IMR-90 (cell line): ENCODE results near the gene SOBP. TPM values are rescaled to one million over a fixed set of nuclear protein-coding genes. Genes with fewer than 3 reads are reported as not detected.

ENCODE experiments used
- ATAC-seq: fragments of 200-7000 bp; cut with Tn5 transposase; 2 replicates; pipeline ENCODE4 v1.9.1; 2020; ENCODE audit warnings: low read depth, mild to moderate bottlenecking, moderate library complexity
- BruUV-seq: library from RNA; stranded (reverse); fragments of 400-500 nt; replicated peaks from 2 replicates; lab custom pipeline; 2021; lab: Mats Ljungman, UMichigan
- CTCF ChIA-PET: fragments of 300-600 bp; formaldehyde crosslinking; extraction: SDS; loops from one replicate; lab custom pipeline; 2021; ENCODE audit warnings: antibody characterized with exemption; lab: Yijun Ruan, JAX
- POLR2A ChIA-PET: fragments of 300-600 bp; sonication (Branson Sonifier 250); formaldehyde crosslinking; loops from one replicate; lab custom pipeline; 2022; ENCODE audit warnings: antibody characterized with exemption; ENCODE audit not compliant: unreplicated experiment; lab: Charles Lee
- DNase-seq: peaks from one replicate; pipeline ENCODE4 v3.0.0; 2013
- H2AFZ ChIP-seq: replicated peaks from 2 replicates; pipeline ENCODE3; 2013; ENCODE audit warnings: low read length, mild to moderate bottlenecking; ENCODE audit not compliant: poor library complexity
- H2AK5ac ChIP-seq: 2 replicates; pipeline ENCODE4 v1.6.1; 2013; ENCODE audit warnings: low read depth, low read length, inconsistent platforms
- H2AK9ac ChIP-seq: replicated peaks from 2 replicates; pipeline ENCODE3; 2013; ENCODE audit warnings: mild to moderate bottlenecking, low read depth, low read length, moderate library complexity; ENCODE audit not compliant: poor library complexity
- H2BK120ac ChIP-seq: 2 replicates; pipeline ENCODE4 v1.6.1; 2013; ENCODE audit warnings: low read depth, low read length, inconsistent platforms
- H2BK15ac ChIP-seq: 3 replicates; pipeline ENCODE4 v1.6.1; 2013; ENCODE audit warnings: low read depth, low read length, inconsistent platforms
- H2BK20ac ChIP-seq: 2 replicates; pipeline ENCODE4 v1.6.1; 2013; ENCODE audit warnings: low read depth, mild to moderate bottlenecking, inconsistent platforms, low read length, moderate library complexity
- H2BK5ac ChIP-seq: 2 replicates; pipeline ENCODE4 v1.6.1; 2013; ENCODE audit warnings: mild to moderate bottlenecking, low read depth, low read length, inconsistent platforms; ENCODE audit not compliant: poor library complexity, severe bottlenecking
- H3K14ac ChIP-seq: replicated peaks from 2 replicates; pipeline ENCODE4 v1.6.1; 2013; ENCODE audit warnings: low read depth, low read length, inconsistent platforms
- H3K18ac ChIP-seq: 2 replicates; pipeline ENCODE4 v1.6.1; 2013; ENCODE audit warnings: low read depth, low read length, control low read depth
- H3K23ac ChIP-seq: 2 replicates; pipeline ENCODE4 v1.6.1; 2013; ENCODE audit warnings: low read depth, low read length, inconsistent platforms
- H3K27ac ChIP-seq: 2 replicates; pipeline ENCODE4 v1.5.1; 2013; ENCODE audit warnings: mild to moderate bottlenecking, control low read depth, low read length; ENCODE audit not compliant: insufficient read depth
- H3K27me3 ChIP-seq: 2 replicates; pipeline ENCODE4 v1.6.1; 2013; ENCODE audit warnings: low read length; ENCODE audit not compliant: control insufficient read depth, insufficient read depth
- H3K36me3 ChIP-seq: 2 replicates; pipeline ENCODE4 v1.6.1; 2013; ENCODE audit warnings: low read length, mixed read lengths; ENCODE audit not compliant: control insufficient read depth, insufficient read depth
- H3K4ac ChIP-seq: 2 replicates; pipeline ENCODE4 v1.6.1; 2013; ENCODE audit warnings: low read depth, low read length, inconsistent platforms
- H3K4me1 ChIP-seq: 2 replicates; pipeline ENCODE4 v1.6.1; 2013; ENCODE audit warnings: low read length, mixed read lengths; ENCODE audit not compliant: control insufficient read depth, insufficient read depth
- H3K4me2 ChIP-seq: 2 replicates; pipeline ENCODE4 v1.6.1; 2013; ENCODE audit warnings: low read depth, mild to moderate bottlenecking, control low read depth, low read length, moderate library complexity
- H3K4me3 ChIP-seq: 2 replicates; pipeline ENCODE4 v1.5.1; 2013; ENCODE audit warnings: low read depth, mild to moderate bottlenecking, control low read depth, low read length, moderate library complexity; ENCODE audit not compliant: insufficient read depth
- H3K56ac ChIP-seq: 2 replicates; pipeline ENCODE4 v1.6.1; 2013; ENCODE audit warnings: low read length, inconsistent platforms; ENCODE audit not compliant: insufficient read depth; ENCODE audit errors: extremely low read depth
- H3K79me1 ChIP-seq, 2 experiments: 2 replicates each; pipeline ENCODE4 v1.6.1; 2013; ENCODE audit warnings: low read length in 2 of 2, inconsistent platforms in 1 of 2, low read depth in 1 of 2
- H3K9ac ChIP-seq: 2 replicates; pipeline ENCODE4 v1.6.1; 2013; ENCODE audit warnings: low read depth, low read length, control low read depth
- H3K9me1 ChIP-seq: 2 replicates; pipeline ENCODE4 v1.6.1; 2013; ENCODE audit warnings: low read length, inconsistent platforms; ENCODE audit not compliant: insufficient read depth
- H3K9me3 ChIP-seq: 2 replicates; pipeline ENCODE4 v1.6.1; 2013; ENCODE audit warnings: low read length; ENCODE audit not compliant: control insufficient read depth, insufficient read depth
- H4K20me1 ChIP-seq: 2 replicates; pipeline ENCODE4 v1.6.1; 2013; ENCODE audit warnings: low read length, inconsistent platforms; ENCODE audit not compliant: insufficient read depth
- H4K5ac ChIP-seq: 2 replicates; pipeline ENCODE4 v1.6.1; 2013; ENCODE audit warnings: mild to moderate bottlenecking, low read depth, low read length, control low read depth
- H4K8ac ChIP-seq, 2 experiments: 2 replicates each; pipeline ENCODE4 v1.6.1; 2013; ENCODE audit warnings: low read depth in 2 of 2, low read length in 2 of 2, control low read depth in 1 of 2, inconsistent platforms in 1 of 2
- H4K91ac ChIP-seq: 2 replicates; pipeline ENCODE4 v1.6.1; 2013; ENCODE audit warnings: low read depth, low read length, inconsistent platforms; ENCODE audit not compliant: insufficient read depth
- CHD1 ChIP-seq: IDR thresholded peaks from 2 replicates; pipeline ENCODE4 v1.6.1; 2012; ENCODE audit warnings: low read depth, low read length, improper control_type of control experiment
- FOS ChIP-seq: fragments of 150-350 bp; IDR thresholded peaks from 2 replicates; pipeline ENCODE4 v1.6.1; 2016; ENCODE audit warnings: low read depth, low read length
- RCOR1 ChIP-seq: IDR thresholded peaks from 2 replicates; pipeline ENCODE4 v1.6.1; 2012; ENCODE audit warnings: mild to moderate bottlenecking, low read length, improper control_type of control experiment; ENCODE audit not compliant: insufficient replicate concordance
- SMC3 ChIP-seq: fragments of 150-350 bp; IDR thresholded peaks from 2 replicates; pipeline ENCODE4 v1.6.1; 2016; ENCODE audit warnings: low read depth, mild to moderate bottlenecking, antibody characterized with exemption, low read length, moderate library complexity
- WGBS, 2 experiments: methylation state at CpG; one replicate each; pipeline versions ENCODE4 v1.1.5 to v1.1.7; 2013; ENCODE audit warnings: missing lambda C conversion rate in 2 of 2; ENCODE audit not compliant: insufficient read length in 1 of 2; ENCODE audit errors: extremely low coverage in 2 of 2; 5-methylcytosine and 5-hydroxymethylcytosine counted together
- dilution Hi-C: fragments of 300-500 bp; cut with HindIII; formaldehyde crosslinking; loops from one replicate; pipeline ENCODE4 v1.14.3; 2018; ENCODE audit warnings: low sequenced_read_pairs; ENCODE audit not compliant: unreplicated experiment
- in situ Hi-C: fragments of 300-500 bp; cut with MboI; formaldehyde crosslinking; loops from 3 replicates; pipeline ENCODE4 v1.14.3; 2019; ENCODE audit warnings: low sequenced_read_pairs, inconsistent platforms, mixed read lengths
- intact Hi-C: fragments of 100-400 bp; cut with micrococcal nuclease; formaldehyde crosslinking; loops from 2 replicates; pipeline ENCODE4 v1.10.0; 2022
- polyA plus RNA-seq, 3 experiments: library from polyadenylated mRNA; depleted of rRNA; stranded (reverse); fragments of >200 nt; gene quantifications; 2 replicates each; pipeline ENCODE4 v1.2.3, GENCODE V29; 2012; ENCODE audit warnings: low replicate concordance in 1 of 3
- total RNA-seq: library from RNA; depleted of rRNA; stranded (reverse); fragments of >200 nt; gene quantifications from 2 replicates; pipeline ENCODE4 v1.2.3, GENCODE V29; 2012
- TF ChIP-seq, protein P1 (sequence below): conservative IDR thresholded peaks from 2 replicates; pipeline ENCODE4 v1.5.1; 2012; ENCODE audit warnings: mild to moderate bottlenecking, low read depth, low read length, improper control_type of control experiment
- TF ChIP-seq, protein P2 (sequence below): fragments of 150-350 bp; IDR thresholded peaks from 2 replicates; pipeline ENCODE4 v1.6.1; 2016; ENCODE audit warnings: low read depth, mild to moderate bottlenecking, low read length, moderate library complexity, borderline replicate concordance

Gene SOBP
- total and polyA plus RNA-seq, 2 of the 4 experiments (the other 2 are of a cell fraction) = 0.60 to 0.72 TPM

DNA sequence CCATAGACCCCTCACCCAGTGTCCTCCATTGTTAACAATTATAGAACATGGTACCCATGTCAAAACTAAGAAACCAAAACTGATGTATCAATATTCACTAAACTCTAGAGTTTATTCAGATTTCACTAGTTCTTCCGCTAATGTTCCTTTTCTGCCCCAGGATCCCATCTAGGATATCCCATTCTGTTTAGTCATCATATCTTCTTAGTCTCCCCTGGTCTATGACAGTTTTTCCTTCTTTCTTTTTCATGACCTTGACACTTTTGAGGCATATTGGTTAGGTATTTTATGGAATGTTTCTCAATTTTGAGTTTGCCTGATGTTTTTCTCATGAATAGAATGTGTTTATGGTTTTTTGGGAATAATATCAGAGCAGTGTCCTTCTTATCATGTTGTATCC is 187.5 kb downstream of the SOBP start:
- Histone ChIP-seq H3K14ac (no peak overlapping the region), H2AK9ac (no peak overlapping the region), H3K4me3 (no peak overlapping the region), H2BK120ac (no peak overlapping the region), H3K18ac (no peak overlapping the region), H2BK20ac (no peak overlapping the region), H4K20me1 (no peaks in the 10 kb centered on the region), H3K56ac (no peak overlapping the region), H3K79me1 (no peaks in the 10 kb centered on the region), H4K8ac (no peak overlapping the region), H3K36me3 (no peaks in the 10 kb centered on the region), H3K9me3 (no peaks in the 10 kb centered on the region), H3K4ac (no peak overlapping the region), H3K23ac (no peak overlapping the region), H3K4me2 (no peak overlapping the region), H2AK5ac (no peak overlapping the region), H4K91ac (no peak overlapping the region), H3K4me1 (no peaks in the 10 kb centered on the region), H2AFZ (no peak overlapping the region), H2BK15ac (no peak overlapping the region), H3K9me1 (0 out of 2 replicates have a peak, but pooled peaks cover 2% of the 10 kb centered on the region), H3K27ac (no peak overlapping the region), H3K9ac (no peak overlapping the region), H4K5ac (no peak overlapping the region), H3K27me3 (no peaks in the 10 kb centered on the region), H2BK5ac (no peak overlapping the region)
- POLR2A ChIA-PET = no interaction called here
- CTCF ChIA-PET = no interaction called here
- no peak for DNase-seq
- 100% methylated on average over 1 of the region's 1 CpG; no CpG with 5 or more reads in 1 of the 2 experiments for WGBS, 2 experiments
- intact Hi-C loops = loop anchor here (5.0 to 10.0 kb wide), 2 partner anchors 190 to 277 kb away; partner anchors contain the start of gene SEC63
- no peak for TF ChIP-seq FOS
- TF ChIP-seq RCOR1 = no peak
- TF ChIP-seq SMC3 = no peak
- TF ChIP-seq, protein P1, sequence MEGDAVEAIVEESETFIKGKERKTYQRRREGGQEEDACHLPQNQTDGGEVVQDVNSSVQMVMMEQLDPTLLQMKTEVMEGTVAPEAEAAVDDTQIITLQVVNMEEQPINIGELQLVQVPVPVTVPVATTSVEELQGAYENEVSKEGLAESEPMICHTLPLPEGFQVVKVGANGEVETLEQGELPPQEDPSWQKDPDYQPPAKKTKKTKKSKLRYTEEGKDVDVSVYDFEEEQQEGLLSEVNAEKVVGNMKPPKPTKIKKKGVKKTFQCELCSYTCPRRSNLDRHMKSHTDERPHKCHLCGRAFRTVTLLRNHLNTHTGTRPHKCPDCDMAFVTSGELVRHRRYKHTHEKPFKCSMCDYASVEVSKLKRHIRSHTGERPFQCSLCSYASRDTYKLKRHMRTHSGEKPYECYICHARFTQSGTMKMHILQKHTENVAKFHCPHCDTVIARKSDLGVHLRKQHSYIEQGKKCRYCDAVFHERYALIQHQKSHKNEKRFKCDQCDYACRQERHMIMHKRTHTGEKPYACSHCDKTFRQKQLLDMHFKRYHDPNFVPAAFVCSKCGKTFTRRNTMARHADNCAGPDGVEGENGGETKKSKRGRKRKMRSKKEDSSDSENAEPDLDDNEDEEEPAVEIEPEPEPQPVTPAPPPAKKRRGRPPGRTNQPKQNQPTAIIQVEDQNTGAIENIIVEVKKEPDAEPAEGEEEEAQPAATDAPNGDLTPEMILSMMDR = no peak
- TF ChIP-seq, protein P2, sequence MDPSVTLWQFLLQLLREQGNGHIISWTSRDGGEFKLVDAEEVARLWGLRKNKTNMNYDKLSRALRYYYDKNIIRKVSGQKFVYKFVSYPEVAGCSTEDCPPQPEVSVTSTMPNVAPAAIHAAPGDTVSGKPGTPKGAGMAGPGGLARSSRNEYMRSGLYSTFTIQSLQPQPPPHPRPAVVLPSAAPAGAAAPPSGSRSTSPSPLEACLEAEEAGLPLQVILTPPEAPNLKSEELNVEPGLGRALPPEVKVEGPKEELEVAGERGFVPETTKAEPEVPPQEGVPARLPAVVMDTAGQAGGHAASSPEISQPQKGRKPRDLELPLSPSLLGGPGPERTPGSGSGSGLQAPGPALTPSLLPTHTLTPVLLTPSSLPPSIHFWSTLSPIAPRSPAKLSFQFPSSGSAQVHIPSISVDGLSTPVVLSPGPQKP = no peak
- TF ChIP-seq CHD1 = no peak
- no peak for ATAC-seq
- dilution Hi-C loops = no loop called here
- in situ Hi-C loops = no loop called here
- BruUV-seq = no TSS peak
